ENCODE data around the gene FAM210A. TPM values are rescaled to one million over a fixed set of nuclear protein-coding genes. Genes with fewer than 3 reads are reported as not detected.

The FAM210A gene
- total RNA-seq, 1 experiment from 2014 or later: 17.4 TPM

- TF ChIP-seq CTCF (IDR thresholded peaks at IDR 0.05): no peak
These were observed 107.5 kb downstream of the FAM210A start (continued) for GRCh38 chr18:13618760-13619438.

GRCh38 chr18:13617826-13618515 lies 108.4 kb downstream of the FAM210A start:
- no peak for TF ChIP-seq AR (CRISPR knock-in tag; IDR thresholded peaks at IDR 0.05)
- TF ChIP-seq ATF3 (CRISPR knock-in tag; conservative IDR thresholded peaks at IDR 0.05): no peak
- TF ChIP-seq ZBTB43 (CRISPR knock-in tag; IDR thresholded peaks at IDR 0.05): no peak
- no peak for DNase-seq (ENCODE audit: low spot score)
- peaks cover 10% of the 10 kb centered on the region for H3K27me3 Mint-ChIP-seq (ENCODE audit: low read depth)
- H3K36me3 Mint-ChIP-seq: no peaks in the 10 kb centered on the region
- no peak overlapping the region for H3K27ac Mint-ChIP-seq
- POLR2A ChIA-PET: interaction anchor here (0.6 kb wide), 1 partner anchor 24 kb away, joined by 10 read pairs; no protein-coding TSS in a partner anchor
- no peak overlapping the region for H3K4me3 Mint-ChIP-seq
- ATAC-seq: no peak
- peaks cover 5% of the 10 kb centered on the region; the same call in 1 of the 2 replicates for H3K4me1 Mint-ChIP-seq
- H3K9me3 Mint-ChIP-seq: no peaks in the 10 kb centered on the region
- CTCF ChIA-PET: no interaction called here

- POLR2A ChIA-PET: no interaction called here
- H3K27ac Mint-ChIP-seq: no peak overlapping the region
- H3K9me3 Mint-ChIP-seq: no peaks in the 10 kb centered on the region
- H3K27me3 Mint-ChIP-seq (ENCODE audit: low read depth): peaks cover 24% of the 10 kb centered on the region
- no peaks in the 10 kb centered on the region for H3K36me3 Mint-ChIP-seq
- ATAC-seq (no peak), DNase-seq (ENCODE audit: low spot score) (no peak)
- no peak overlapping the region for H3K4me3 Mint-ChIP-seq
- CTCF ChIA-PET: interaction anchor here (0.8 kb wide), 1 partner anchor 9 kb away, joined by 3 read pairs; no protein-coding TSS in a partner anchor
- peaks cover 12% of the 10 kb centered on the region for H3K4me1 Mint-ChIP-seq
- no peak for TF ChIP-seq ZNF219 (CRISPR knock-in tag; IDR thresholded peaks at IDR 0.05; ENCODE audit: borderline replicate concordance)
- TF ChIP-seq MAX (CRISPR knock-in tag; IDR thresholded peaks at IDR 0.05): no peak
- no peak for TF ChIP-seq PRRX2 (CRISPR knock-in tag; IDR thresholded peaks at IDR 0.05)
- TF ChIP-seq ATF3 (CRISPR knock-in tag; conservative IDR thresholded peaks at IDR 0.05): no peak
- TF ChIP-seq NR1H2 (CRISPR knock-in tag; IDR thresholded peaks at IDR 0.05): no peak
- no peak for TF ChIP-seq AFF4 (CRISPR knock-in tag; IDR thresholded peaks at IDR 0.05; ENCODE audit: borderline replicate concordance)
- TF ChIP-seq SMAD3 (CRISPR knock-in tag; IDR thresholded peaks at IDR 0.05; ENCODE audit: borderline replicate concordance): no peak
- TF ChIP-seq ZNF423 (CRISPR knock-in tag; IDR thresholded peaks at IDR 0.05): no peak
- TF ChIP-seq EMX1 (CRISPR knock-in tag; IDR thresholded peaks at IDR 0.05): no peak
- no peak for TF ChIP-seq TCF7 (CRISPR knock-in tag; IDR thresholded peaks at IDR 0.05; ENCODE audit: low read depth)
- TF ChIP-seq CBFB (CRISPR knock-in tag; IDR thresholded peaks at IDR 0.05; ENCODE audit: low read depth): no peak
- no peak for TF ChIP-seq ZNF396 (CRISPR knock-in tag; IDR thresholded peaks at IDR 0.05; ENCODE audit: borderline replicate concordance)
- TF ChIP-seq ZSCAN18 (CRISPR knock-in tag; IDR thresholded peaks at IDR 0.05): no peak
- TF ChIP-seq RORB (CRISPR knock-in tag; IDR thresholded peaks at IDR 0.05): no peak
- TF ChIP-seq TEAD1 (CRISPR knock-in tag; IDR thresholded peaks at IDR 0.05): no peak
These were observed 109.8 kb downstream of the FAM210A start for GRCh38 chr18:13616525-13617035.
